Type B pancreatic cell (in vitro differentiated cells): ENCODE data around the gene C10orf105. TPM values are rescaled to one million over a fixed set of nuclear protein-coding genes. Genes with fewer than 3 reads are reported as not detected.

Experiments used
- DNase-seq: peaks from one replicate; pipeline ENCODE4 v3.0.0; 2021; ENCODE audit warnings: mixed read lengths; ENCODE audit not compliant: unreplicated experiment; ENCODE audit errors: extremely low spot score
- H3K27ac Mint-ChIP-seq: 2 replicates; pipeline ENCODE4 v1.8.0; 2021; ENCODE audit warnings: mild to moderate bottlenecking, mixed read lengths
- H3K27me3 Mint-ChIP-seq: 2 replicates; pipeline ENCODE4 v1.8.0; 2021; ENCODE audit warnings: mixed read lengths
- H3K36me3 Mint-ChIP-seq: 2 replicates; pipeline ENCODE4 v1.8.0; 2021; ENCODE audit warnings: mixed read lengths
- H3K4me1 Mint-ChIP-seq: one replicate; pipeline ENCODE4 v1.8.0; 2021; ENCODE audit warnings: mixed read lengths; ENCODE audit not compliant: unreplicated experiment
- H3K4me3 Mint-ChIP-seq: 2 replicates; pipeline ENCODE4 v1.8.0; 2021; ENCODE audit warnings: mild to moderate bottlenecking, mixed read lengths
- H3K9me3 Mint-ChIP-seq: 2 replicates; pipeline ENCODE4 v1.8.0; 2021; ENCODE audit warnings: mixed read lengths
- CTCF ChIP-seq: fragments of 200-600 bp; sonication (generic); conservative IDR thresholded peaks from 2 replicates; pipeline ENCODE4 v1.5.0; 2021; ENCODE audit warnings: antibody characterized with exemption, mild to moderate bottlenecking
- total RNA-seq: library from RNA; stranded (reverse); gene quantifications from 2 replicates; pipeline ENCODE4 v1.2.1, GENCODE V29; 2021; ENCODE audit warnings: low replicate concordance

The C10orf105 gene
- total RNA-seq, 1 donor from 2014 or later, result 0.31 TPM

GRCh38 chr10:71667387-71667752 is 52.2 kb downstream of the C10orf105 start:
- no peak overlapping the region for H3K27ac Mint-ChIP-seq
- no peak overlapping the region for H3K4me3 Mint-ChIP-seq
- peaks cover 29% of the 10 kb centered on the region for H3K4me1 Mint-ChIP-seq
- no peaks in the 10 kb centered on the region for H3K36me3 Mint-ChIP-seq
- peaks cover 55% of the 10 kb centered on the region for H3K27me3 Mint-ChIP-seq
- no peak for DNase-seq
- H3K9me3 Mint-ChIP-seq, result no peaks in the 10 kb centered on the region
- no peak for TF ChIP-seq CTCF

- Mint-ChIP-seq H3K9me3 (no peaks in the 10 kb centered on the region), H3K4me3 (peak overlapping the region; percentile 63), H3K27ac (peak overlapping the region; percentile 51), H3K4me1 (peaks cover 31% of the 10 kb centered on the region), H3K36me3 (no peaks in the 10 kb centered on the region), H3K27me3 (peaks cover 58% of the 10 kb centered on the region)
- TF ChIP-seq CTCF, result no peak
- no peak for DNase-seq
Observed at GRCh38 chr10:71666639-71667386, 52.8 kb downstream of the C10orf105 start.

- DNase-seq, result no peak
- H3K4me3 Mint-ChIP-seq, result no peak overlapping the region
- H3K27ac Mint-ChIP-seq, result no peak overlapping the region
- TF ChIP-seq CTCF, result no peak
- H3K9me3 Mint-ChIP-seq, result no peaks in the 10 kb centered on the region
- peaks cover 24% of the 10 kb centered on the region for H3K4me1 Mint-ChIP-seq
- no peaks in the 10 kb centered on the region for H3K36me3 Mint-ChIP-seq
- peaks cover 61% of the 10 kb centered on the region for H3K27me3 Mint-ChIP-seq
Observed at GRCh38 chr10:71665456-71665855, 54.1 kb downstream of the C10orf105 start.

- H3K4me1 Mint-ChIP-seq, result peaks cover 20% of the 10 kb centered on the region
- H3K36me3 Mint-ChIP-seq, result no peaks in the 10 kb centered on the region
- DNase-seq, result no peak
- no peaks in the 10 kb centered on the region for H3K9me3 Mint-ChIP-seq
- no peak overlapping the region for H3K4me3 Mint-ChIP-seq
- H3K27ac Mint-ChIP-seq, result no peak overlapping the region
- H3K27me3 Mint-ChIP-seq, result peaks cover 59% of the 10 kb centered on the region
- no peak for TF ChIP-seq CTCF
Observed at GRCh38 chr10:71664585-71664984, 55.0 kb downstream of the C10orf105 start.

- Mint-ChIP-seq H3K36me3 (no peaks in the 10 kb centered on the region), H3K27me3 (peaks cover 64% of the 10 kb centered on the region), H3K27ac (no peak overlapping the region), H3K9me3 (no peaks in the 10 kb centered on the region), H3K4me3 (no peak overlapping the region), H3K4me1 (peaks cover 30% of the 10 kb centered on the region)
- no peak for TF ChIP-seq CTCF
- no peak for DNase-seq
Observed at GRCh38 chr10:71663311-71663710, 56.3 kb downstream of the C10orf105 start.
